ENCODE data around the gene ELL2. TPM values are rescaled to one million over a fixed set of nuclear protein-coding genes. Genes with fewer than 3 reads are reported as not detected.

ELL2 gene
- total RNA-seq, 1 donor from 2014 or later, result 57.5 TPM

GRCh38 chr5:95935553-95936100 lies 26.0 kb downstream of the ELL2 start:
- no peak for TF ChIP-seq CTCF (IDR thresholded peaks at IDR 0.05)

DNA sequence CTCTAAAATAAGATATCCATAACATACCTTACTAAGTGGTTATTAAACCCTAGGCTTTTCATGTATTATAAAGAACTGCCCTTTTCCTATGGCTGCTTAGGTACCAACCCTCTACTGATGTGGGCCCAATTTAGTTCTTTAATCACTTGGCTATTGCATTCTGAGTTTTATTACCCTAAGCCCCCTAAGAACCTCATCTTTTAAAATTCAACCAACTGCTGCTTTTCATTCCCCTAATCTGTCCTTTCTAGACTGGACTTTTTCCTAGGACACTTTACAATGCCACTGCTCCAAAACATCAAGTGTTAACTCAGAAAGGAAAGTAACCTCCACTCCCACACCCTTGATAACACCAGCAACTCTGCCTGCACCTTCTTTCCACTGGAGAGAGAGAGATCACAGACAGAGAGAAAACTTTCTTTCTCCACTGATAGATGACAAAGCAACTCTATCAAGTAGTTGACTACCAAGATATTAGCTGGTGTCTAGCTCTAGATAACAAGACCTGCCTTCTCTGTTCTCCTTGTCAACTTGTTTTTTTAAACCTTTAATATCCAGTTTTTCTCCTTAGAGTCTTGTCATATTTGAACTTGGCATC lies 27.3 kb downstream of the ELL2 start:
- no peaks in the 10 kb centered on the region for H3K27me3 ChIP-seq (ENCODE audit: low read depth)
- no peaks in the 10 kb centered on the region for H3K9me3 ChIP-seq
- no peaks in the 10 kb centered on the region for H3K36me3 ChIP-seq
- TF ChIP-seq CTCF (IDR thresholded peaks at IDR 0.05), result no peak
- no peaks in the 10 kb centered on the region for H3K4me1 ChIP-seq
- ATAC-seq, result no peak
- no peak for DNase-seq
- no peak overlapping the region for H3K27ac ChIP-seq
- no peak overlapping the region for H3K4me3 ChIP-seq
- intact Hi-C loops (cut with DNase I), result no loop called here

More at GRCh38 chr5:95935553-95936100, 26.0 kb downstream of the ELL2 start:
- H3K4me1 ChIP-seq, result peaks cover 4% of the 10 kb centered on the region
- intact Hi-C loops (cut with DNase I), result no loop called here
- DNase-seq (no peak), ATAC-seq (no peak)
- H3K36me3 ChIP-seq, result no peaks in the 10 kb centered on the region
- H3K9me3 ChIP-seq, result no peaks in the 10 kb centered on the region
- H3K27ac ChIP-seq, result no peak overlapping the region
- no peak overlapping the region for H3K4me3 ChIP-seq
- no peaks in the 10 kb centered on the region for H3K27me3 ChIP-seq (ENCODE audit: low read depth)

DNA sequence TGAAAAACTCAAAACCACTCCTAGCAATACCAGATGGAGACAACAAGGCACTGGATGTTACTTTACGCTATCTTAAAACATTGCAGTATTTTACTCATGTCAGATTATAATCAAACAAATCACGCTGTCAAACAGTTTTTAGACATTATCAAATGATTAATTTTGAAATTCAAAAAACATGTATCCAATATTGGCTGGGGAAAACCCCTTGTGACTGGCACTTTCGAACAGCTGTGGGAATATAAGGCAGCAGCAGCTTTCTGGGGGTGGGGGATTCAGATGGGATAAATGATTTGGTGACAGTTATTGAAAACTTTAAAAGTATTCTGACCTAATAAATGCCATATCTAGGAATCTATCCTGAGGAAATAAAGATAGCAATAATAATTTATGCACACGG lies 28.7 kb downstream of the ELL2 start:
- DNase-seq, result no peak
- no peak for TF ChIP-seq CTCF (IDR thresholded peaks at IDR 0.05)
- no peak overlapping the region for H3K4me3 ChIP-seq
- H3K9me3 ChIP-seq, result no peaks in the 10 kb centered on the region
- peaks cover 7% of the 10 kb centered on the region for H3K4me1 ChIP-seq
- H3K27me3 ChIP-seq (ENCODE audit: low read depth), result no peaks in the 10 kb centered on the region
- H3K36me3 ChIP-seq, result no peaks in the 10 kb centered on the region
- no peak for ATAC-seq
- intact Hi-C loops (cut with DNase I), result no loop called here
- H3K27ac ChIP-seq, result no peak overlapping the region

DNA sequence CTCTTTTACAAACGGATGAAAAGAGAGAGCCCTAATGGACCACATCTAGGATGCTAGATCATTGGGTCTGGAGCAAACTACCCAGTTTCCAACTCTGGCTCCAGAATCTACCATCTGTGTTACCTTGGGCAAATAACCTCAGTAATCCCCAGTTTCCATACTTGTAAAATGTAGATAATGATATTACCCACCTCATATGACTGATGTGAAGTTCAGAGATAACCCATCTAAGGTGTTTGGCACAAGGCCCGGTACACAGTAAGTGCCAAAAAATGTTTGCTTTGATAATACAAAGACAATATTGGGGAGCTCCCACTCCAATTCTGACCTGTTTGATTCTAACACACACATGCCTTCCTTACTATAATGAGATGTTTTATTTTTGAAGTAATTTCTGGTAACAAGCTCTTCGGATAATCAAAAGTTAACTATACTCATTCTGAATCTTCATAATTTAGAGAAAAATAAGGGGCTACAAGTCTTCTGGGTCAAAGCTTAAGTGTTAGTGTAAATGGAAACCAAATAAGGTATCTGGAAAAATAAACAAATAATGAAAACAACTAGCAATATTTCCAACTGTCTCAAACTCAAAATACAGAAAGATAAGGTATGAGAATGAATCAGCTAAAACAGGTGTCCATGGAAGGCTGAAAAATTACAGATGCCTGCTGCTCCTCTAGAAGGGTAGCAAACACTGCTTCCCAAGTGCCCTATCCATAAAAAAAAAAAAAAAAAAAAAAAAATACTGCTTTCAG lies 30.4 kb downstream of the ELL2 start:
- no peak overlapping the region for H3K27ac ChIP-seq
- ATAC-seq (no peak), DNase-seq (no peak)
- TF ChIP-seq CTCF (IDR thresholded peaks at IDR 0.05), result no peak
- peaks cover 12% of the 10 kb centered on the region for H3K4me1 ChIP-seq
- no peaks in the 10 kb centered on the region for H3K27me3 ChIP-seq (ENCODE audit: low read depth)
- intact Hi-C loops (cut with DNase I), result no loop called here
- no peaks in the 10 kb centered on the region for H3K9me3 ChIP-seq
- H3K36me3 ChIP-seq, result no peaks in the 10 kb centered on the region
- H3K4me3 ChIP-seq, result no peak overlapping the region

- H3K9me3 ChIP-seq, result no peaks in the 10 kb centered on the region
- TF ChIP-seq CTCF (IDR thresholded peaks at IDR 0.05), result no peak
- intact Hi-C loops (cut with DNase I), result no loop called here
- no peaks in the 10 kb centered on the region for H3K27me3 ChIP-seq (ENCODE audit: low read depth)
- no peak overlapping the region for H3K4me3 ChIP-seq
- ATAC-seq, result no peak
- peaks cover 21% of the 10 kb centered on the region for H3K4me1 ChIP-seq
- no peak for DNase-seq
- no peak overlapping the region for H3K27ac ChIP-seq
- H3K36me3 ChIP-seq, result no peaks in the 10 kb centered on the region
Measured at GRCh38 chr5:95930141-95930930, 31.3 kb downstream of the ELL2 start.
